HL-60 (cell line): ENCODE measurements around the gene YIF1B.
A peak's percentile ranks its signal among the peaks of the same experiment; 100 is the strongest.
"Not testable (repeated sequence)": the region's sequence is repeated elsewhere in the genome, so short reads cannot be mapped to it uniquely, and the experiment has no call there.

ENCODE experiments used
- DNase-seq, 2 experiments: peaks; one replicate each; pipeline ENCODE4 v3.0.0-alpha.2; 2010 to 2020; ENCODE audit warnings: low read depth in 1 of 2, low spot score in 1 of 2
- H3K27ac ChIP-seq: fragments of 250-450 bp; sonication (Bioruptor Pico); replicated peaks from 2 replicates; pipeline ENCODE4 v1.5.1; 2020; ENCODE audit warnings: mild to moderate bottlenecking, moderate library complexity
- H3K27me3 ChIP-seq: fragments of 250-450 bp; sonication (Bioruptor Pico); 2 replicates; pipeline ENCODE4 v1.5.1; 2021; ENCODE audit warnings: mild to moderate bottlenecking, moderate library complexity; ENCODE audit not compliant: insufficient read depth, poor library complexity, severe bottlenecking
- H3K4me3 ChIP-seq: replicated peaks from 2 replicates; pipeline ENCODE4 v1.5.1; 2011; ENCODE audit warnings: mild to moderate bottlenecking, control low read depth, low read length; ENCODE audit not compliant: insufficient read depth
- GABPA ChIP-seq: IDR thresholded peaks from 2 replicates; pipeline ENCODE4 v1.6.1; 2012; ENCODE audit warnings: low read depth
- POLR2AphosphoS5 ChIP-seq: IDR thresholded peaks from 2 replicates; pipeline ENCODE4 v1.6.1; 2012; ENCODE audit warnings: low read depth
- SPI1 ChIP-seq: IDR thresholded peaks from 2 replicates; pipeline ENCODE4 v1.6.1; 2012; ENCODE audit warnings: low read depth, mild to moderate bottlenecking, borderline replicate concordance
- long read RNA-seq: library from polyadenylated mRNA; unstranded; transcript quantifications from one replicate; pipeline ENCODE4 v2.0.0, GENCODE V29; 2020
- TF ChIP-seq, protein P1 (sequence below): IDR thresholded peaks from one replicate; pipeline ENCODE4 v1.5.1; 2011; ENCODE audit warnings: low read length, control low read depth, inconsistent platforms; ENCODE audit not compliant: insufficient read depth
- TF ChIP-seq, protein P2 (sequence below): IDR thresholded peaks from 2 replicates; pipeline ENCODE4 v1.6.1; 2012; ENCODE audit warnings: low read depth; ENCODE audit not compliant: insufficient replicate concordance

The YIF1B gene
- long read RNA-seq, transcript YIF1B-214 (8 exons, 940 nt): minor isoform, 35 of 299 reads
- long read RNA-seq, transcript YIF1B-201 (8 exons, 964 nt): minor isoform, 71 of 299 reads
- long read RNA-seq, transcript YIF1B-216 (8 exons, 1,181 nt): major isoform, 73 of 299 reads
- long read RNA-seq, transcript YIF1B-203 (8 exons, 1,225 nt): minor isoform, 15 of 299 reads
- long read RNA-seq, partial matches to known transcripts: 10 of 299 reads
- long read RNA-seq, other reads (novel, unspliced or antisense): 86 of 299 reads

- TF ChIP-seq, protein P1, sequence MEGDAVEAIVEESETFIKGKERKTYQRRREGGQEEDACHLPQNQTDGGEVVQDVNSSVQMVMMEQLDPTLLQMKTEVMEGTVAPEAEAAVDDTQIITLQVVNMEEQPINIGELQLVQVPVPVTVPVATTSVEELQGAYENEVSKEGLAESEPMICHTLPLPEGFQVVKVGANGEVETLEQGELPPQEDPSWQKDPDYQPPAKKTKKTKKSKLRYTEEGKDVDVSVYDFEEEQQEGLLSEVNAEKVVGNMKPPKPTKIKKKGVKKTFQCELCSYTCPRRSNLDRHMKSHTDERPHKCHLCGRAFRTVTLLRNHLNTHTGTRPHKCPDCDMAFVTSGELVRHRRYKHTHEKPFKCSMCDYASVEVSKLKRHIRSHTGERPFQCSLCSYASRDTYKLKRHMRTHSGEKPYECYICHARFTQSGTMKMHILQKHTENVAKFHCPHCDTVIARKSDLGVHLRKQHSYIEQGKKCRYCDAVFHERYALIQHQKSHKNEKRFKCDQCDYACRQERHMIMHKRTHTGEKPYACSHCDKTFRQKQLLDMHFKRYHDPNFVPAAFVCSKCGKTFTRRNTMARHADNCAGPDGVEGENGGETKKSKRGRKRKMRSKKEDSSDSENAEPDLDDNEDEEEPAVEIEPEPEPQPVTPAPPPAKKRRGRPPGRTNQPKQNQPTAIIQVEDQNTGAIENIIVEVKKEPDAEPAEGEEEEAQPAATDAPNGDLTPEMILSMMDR: no peak
- TF ChIP-seq GABPA (no peak), POLR2AphosphoS5 (no peak), SPI1 (no peak)
- TF ChIP-seq, protein P2, sequence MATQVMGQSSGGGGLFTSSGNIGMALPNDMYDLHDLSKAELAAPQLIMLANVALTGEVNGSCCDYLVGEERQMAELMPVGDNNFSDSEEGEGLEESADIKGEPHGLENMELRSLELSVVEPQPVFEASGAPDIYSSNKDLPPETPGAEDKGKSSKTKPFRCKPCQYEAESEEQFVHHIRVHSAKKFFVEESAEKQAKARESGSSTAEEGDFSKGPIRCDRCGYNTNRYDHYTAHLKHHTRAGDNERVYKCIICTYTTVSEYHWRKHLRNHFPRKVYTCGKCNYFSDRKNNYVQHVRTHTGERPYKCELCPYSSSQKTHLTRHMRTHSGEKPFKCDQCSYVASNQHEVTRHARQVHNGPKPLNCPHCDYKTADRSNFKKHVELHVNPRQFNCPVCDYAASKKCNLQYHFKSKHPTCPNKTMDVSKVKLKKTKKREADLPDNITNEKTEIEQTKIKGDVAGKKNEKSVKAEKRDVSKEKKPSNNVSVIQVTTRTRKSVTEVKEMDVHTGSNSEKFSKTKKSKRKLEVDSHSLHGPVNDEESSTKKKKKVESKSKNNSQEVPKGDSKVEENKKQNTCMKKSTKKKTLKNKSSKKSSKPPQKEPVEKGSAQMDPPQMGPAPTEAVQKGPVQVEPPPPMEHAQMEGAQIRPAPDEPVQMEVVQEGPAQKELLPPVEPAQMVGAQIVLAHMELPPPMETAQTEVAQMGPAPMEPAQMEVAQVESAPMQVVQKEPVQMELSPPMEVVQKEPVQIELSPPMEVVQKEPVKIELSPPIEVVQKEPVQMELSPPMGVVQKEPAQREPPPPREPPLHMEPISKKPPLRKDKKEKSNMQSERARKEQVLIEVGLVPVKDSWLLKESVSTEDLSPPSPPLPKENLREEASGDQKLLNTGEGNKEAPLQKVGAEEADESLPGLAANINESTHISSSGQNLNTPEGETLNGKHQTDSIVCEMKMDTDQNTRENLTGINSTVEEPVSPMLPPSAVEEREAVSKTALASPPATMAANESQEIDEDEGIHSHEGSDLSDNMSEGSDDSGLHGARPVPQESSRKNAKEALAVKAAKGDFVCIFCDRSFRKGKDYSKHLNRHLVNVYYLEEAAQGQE: no peak
- Histone ChIP-seq H3K4me3 (peak within 1 kb of the TSS; percentile 68), H3K27ac (peak within 1 kb of the TSS; percentile 82), H3K27me3 (no peaks in the 10 kb centered on the region)
- peak; percentile 96 to 98 for DNase-seq
Measured at GRCh38 chr19:38315657-38316476, at the start of gene YIF1B. TSS of gene YIF1B (minus strand) at chr19:38315947. CDS start at chr19:38315917, 30 bp downstream.

DNA sequence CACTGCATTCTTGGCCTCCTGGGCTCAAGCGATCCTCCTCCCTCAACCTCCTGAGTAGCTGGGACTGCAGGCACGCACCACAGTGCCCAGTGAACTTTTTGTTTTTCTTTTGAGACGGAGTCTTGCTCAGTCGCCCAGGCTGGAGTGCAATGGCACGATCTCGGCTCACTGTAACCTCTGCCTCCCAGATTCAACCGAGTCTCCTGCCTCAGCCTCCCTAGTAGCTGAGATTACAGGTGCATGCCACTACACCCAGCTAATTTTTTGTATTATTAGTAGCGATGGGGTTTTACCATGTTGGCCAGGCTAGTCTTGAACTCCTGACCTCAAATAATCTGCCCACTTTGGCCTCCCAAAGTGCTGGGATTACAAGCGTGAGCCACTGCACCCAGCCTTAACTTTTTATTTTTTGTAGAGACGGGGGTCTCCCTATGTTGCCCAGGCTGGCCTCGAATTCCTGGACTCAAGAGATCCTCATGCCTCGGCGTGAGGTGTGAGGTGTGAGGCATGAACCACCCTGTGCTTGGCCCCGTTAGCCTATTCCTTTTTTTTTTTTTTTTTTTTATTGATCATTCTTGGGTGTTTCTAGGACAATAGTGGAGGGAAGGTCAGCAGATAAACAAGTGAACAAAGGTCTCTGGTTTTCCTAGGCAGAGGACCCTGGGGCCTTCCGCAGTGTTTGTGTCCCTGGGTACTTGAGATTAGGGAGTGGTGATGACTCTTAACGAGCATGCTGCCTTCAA, 47.4 kb upstream of the YIF1B start:
- H3K27me3 ChIP-seq: peaks cover 26% of the 10 kb centered on the region
- DNase-seq, H3K27ac ChIP-seq, H3K4me3 ChIP-seq: not testable (repeated sequence)

GRCh38 chr19:38362076-38362945, 46.6 kb upstream of the YIF1B start:
- Histone ChIP-seq H3K27ac (no peak overlapping the region), H3K4me3 (peak overlapping the region; percentile 55), H3K27me3 (peaks cover 29% of the 10 kb centered on the region)
- DNase-seq: peak in 1 of 2 experiments; percentile 25
- TF ChIP-seq GABPA (no peak), SPI1 (no peak), POLR2AphosphoS5 (no peak)
- TF ChIP-seq, protein P2: no peak
- TF ChIP-seq, protein P1: no peak
